GM12878 (cell line): ENCODE measurements around the gene LMBR1. TPM values are rescaled to one million over a fixed set of nuclear protein-coding genes. Genes with fewer than 3 reads are reported as not detected.

Experiments
- ATAC-seq: fragments of 200-7000 bp; cut with Tn5 transposase; 3 replicates; pipeline ENCODE4 v1.9.1; 2020; ENCODE audit warnings: mild to moderate bottlenecking, moderate library complexity
- Bru-seq: library from RNA; stranded (reverse); fragments of 400-500 nt; gene quantifications from one replicate; lab custom pipeline; 2021; lab: Mats Ljungman, UMichigan
- BruChase-seq, 2 experiments: library from RNA; stranded (reverse); fragments of 400-500 nt; gene quantifications; one replicate each; lab custom pipeline; 2021; lab: Mats Ljungman, UMichigan
- BruUV-seq: library from RNA; stranded (reverse); fragments of 400-500 nt; replicated peaks from 2 replicates; lab custom pipeline; 2021; lab: Mats Ljungman, UMichigan
- CTCF ChIA-PET: fragments of 300-600 bp; sonication (Branson Sonifier 250); formaldehyde crosslinking; extraction: SDS; loops from one replicate; lab custom pipeline; 2021; ENCODE audit warnings: inconsistent platforms; lab: Yijun Ruan, JAX
- POLR2A ChIA-PET: fragments of 350-600 bp; formaldehyde crosslinking; extraction: SDS; loops from one replicate; lab custom pipeline; 2021; ENCODE audit warnings: inconsistent platforms; lab: Charles Lee
- RAD21 ChIA-PET: fragments of 300-600 bp; sonication (Branson Sonifier 250); formaldehyde crosslinking; loops from one replicate; lab custom pipeline; 2023; ENCODE audit warnings: antibody characterized with exemption; ENCODE audit not compliant: unreplicated experiment; lab: Charles Lee
- SMC1A ChIA-PET: fragments of 300-600 bp; sonication (Branson Sonifier 250); formaldehyde crosslinking; loops from one replicate; lab custom pipeline; 2023; ENCODE audit not compliant: unreplicated experiment, uncharacterized antibody; lab: Charles Lee
- DNase-seq: peaks from one replicate; pipeline ENCODE4 v3.0.0-alpha.2; 2011; ENCODE audit warnings: low read depth, low spot score
- FAIRE-seq: peaks from 3 replicates; lab custom pipeline; 2011; peaks lifted over from hg19 to GRCh38; lab: Jason Lieb, UNC
- H2AFZ ChIP-seq: 2 replicates; pipeline ENCODE4 v1.6.0; 2011; ENCODE audit warnings: low read depth, low read length, control low read depth; ENCODE audit not compliant: control insufficient read depth
- H3K27ac ChIP-seq: 2 replicates; pipeline ENCODE4 v1.5.1; 2011; ENCODE audit warnings: control low read depth; ENCODE audit not compliant: control insufficient read depth, insufficient read depth
- H3K27me3 ChIP-seq, 2 experiments: replicated peaks in 1 of 2; 2 replicates each; pipeline versions ENCODE4 v1.6.0 to v1.6.1; 2011; ENCODE audit warnings: low read length in 1 of 2; ENCODE audit not compliant: control insufficient read depth in 2 of 2, insufficient read depth in 2 of 2
- H3K36me3 ChIP-seq, 2 experiments: 2 replicates each; pipeline ENCODE4 v1.5.1; 2011; ENCODE audit warnings: low read length in 1 of 2; ENCODE audit not compliant: control insufficient read depth in 2 of 2, insufficient read depth in 2 of 2
- H3K4me1 ChIP-seq: 2 replicates; pipeline ENCODE4 v1.6.1; 2011; ENCODE audit warnings: mild to moderate bottlenecking, low read length, moderate library complexity, mixed read lengths; ENCODE audit not compliant: control insufficient read depth, insufficient read depth
- H3K4me2 ChIP-seq: 2 replicates; pipeline ENCODE4 v1.6.0; 2011; ENCODE audit warnings: control low read depth; ENCODE audit not compliant: control insufficient read depth, insufficient read depth
- H3K4me3 ChIP-seq: fragments of 200-600 bp; sonication (generic); 2 replicates; pipeline ENCODE4 v1.5.1; 2016
- H3K79me2 ChIP-seq: 2 replicates; pipeline ENCODE4 v1.6.0; 2011; ENCODE audit warnings: low read length; ENCODE audit not compliant: control insufficient read depth, insufficient read depth
- H3K9ac ChIP-seq: 2 replicates; pipeline ENCODE4 v1.8.0; 2011; ENCODE audit warnings: low read length, control low read depth, mixed read lengths; ENCODE audit not compliant: control insufficient read depth, insufficient read depth
- H3K9me3 ChIP-seq: replicated peaks from 3 replicates; pipeline ENCODE4 v1.5.1; 2011; ENCODE audit warnings: mild to moderate bottlenecking, low read length; ENCODE audit not compliant: control insufficient read depth, insufficient read depth
- H4K20me1 ChIP-seq: 2 replicates; pipeline ENCODE4 v1.6.0; 2011; ENCODE audit not compliant: control insufficient read depth, insufficient read depth
- CBX5 ChIP-seq: sonication (generic); IDR thresholded peaks from 2 replicates; pipeline ENCODE4 v1.6.1; 2016; ENCODE audit warnings: low read depth, moderate library complexity, mild to moderate bottlenecking, inconsistent platforms
- EED ChIP-seq: sonication (generic); IDR thresholded peaks from 2 replicates; pipeline ENCODE4 v1.6.1; 2016; ENCODE audit warnings: antibody characterized with exemption, low read depth
- IRF4 ChIP-seq: IDR thresholded peaks from 2 replicates; pipeline ENCODE4 v1.6.1; 2011; ENCODE audit warnings: low read depth, low read length
- KAT2A ChIP-seq: conservative IDR thresholded peaks from 2 replicates; pipeline ENCODE4 v1.6.1; 2011; ENCODE audit warnings: low read depth, low read length; ENCODE audit not compliant: control insufficient read depth
- NKRF ChIP-seq: fragments of 450-650 bp; conservative IDR thresholded peaks from 2 replicates; pipeline ENCODE4 v1.6.1; 2017; ENCODE audit warnings: mild to moderate bottlenecking, moderate library complexity
- POLR2AphosphoS2 ChIP-seq: IDR thresholded peaks from 2 replicates; pipeline ENCODE4 v1.6.1; 2011; ENCODE audit warnings: low read depth, mild to moderate bottlenecking, low read length, improper control_type of control experiment, moderate library complexity
- PRDM15 ChIP-seq: fragments of 450-650 bp; formaldehyde crosslinking; IDR thresholded peaks from 2 replicates; pipeline ENCODE4 v1.4.0; 2020; ENCODE audit warnings: mild to moderate bottlenecking, moderate library complexity
- SPI1 ChIP-seq: IDR thresholded peaks from 2 replicates; pipeline ENCODE4 v1.6.1; 2011; ENCODE audit warnings: low read depth, mild to moderate bottlenecking, low read length, moderate library complexity, borderline replicate concordance; ENCODE audit not compliant: insufficient read depth
- ZNF207 ChIP-seq: fragments of 450-650 bp; IDR thresholded peaks from 2 replicates; pipeline ENCODE4 v1.6.1; 2014; ENCODE audit warnings: antibody characterized with exemption, mild to moderate bottlenecking, borderline replicate concordance
- ZSCAN29 ChIP-seq: fragments of 450-650 bp; IDR thresholded peaks from 2 replicates; pipeline ENCODE4 v1.6.1; 2017; ENCODE audit warnings: mild to moderate bottlenecking, moderate library complexity
- WGBS: methylation state at CpG from one replicate; pipeline ENCODE4 v1.1.6; 2016; ENCODE audit warnings: low lambda C conversion rate; ENCODE audit not compliant: insufficient replicate concordance, insufficient coverage; ENCODE audit errors: missing lambda C conversion rate; 5-methylcytosine and 5-hydroxymethylcytosine counted together
- in situ Hi-C: fragments of 300-500 bp; cut with MboI; formaldehyde crosslinking; loops from 9 replicates; pipeline ENCODE4 v1.14.3; 2018; ENCODE audit warnings: mixed read lengths
- intact Hi-C: fragments of 100-400 bp; cut with micrococcal nuclease; formaldehyde crosslinking; loops from one replicate; pipeline ENCODE4 v1.14.2; 2022; ENCODE audit not compliant: unreplicated experiment
- long read RNA-seq, 2 experiments: library from polyadenylated mRNA; unstranded; transcript quantifications; one replicate each; pipeline ENCODE4 v2.0.0, GENCODE V29; 2019 to 2020
- polyA minus RNA-seq, 3 experiments: library from RNA; depleted of rRNA, polyadenylated mRNA; stranded (reverse); fragments of >200 nt; gene quantifications; 2 replicates each; pipeline ENCODE4 v1.2.3, GENCODE V29; 2011
- polyA plus RNA-seq, 11 experiments: library from polyadenylated mRNA; depleted of rRNA in 4 of 11; unstranded in 6 of 11; stranded (reverse) in 5 of 11; fragments of >200 nt; fragmentation: Nextera tagmentation in 4 of 11; fragmentation: Illumina TruSeq in 1 of 11; extraction: Ambion mirVana in 4 of 11; extraction: Trizol in 1 of 11; gene quantifications; 1 replicate in 1 of 11; 2 replicates in 10 of 11; pipeline versions ENCODE4 v1.2.1 to v1.2.3, GENCODE V29; 2011 to 2016; ENCODE audit warnings: inconsistent platforms in 2 of 11, missing spikeins in 2 of 11, low read depth in 1 of 11
- total RNA-seq, 4 experiments: library from RNA; depleted of rRNA in 3 of 4; stranded (reverse); fragments of >200 nt in 3 of 4; fragmentation: Illumina TruSeq in 1 of 4; extraction: Trizol in 1 of 4; gene quantifications; 2 replicates each; pipeline versions ENCODE4 v1.2.1 to v1.2.3, GENCODE V29; 2013 to 2021

The LMBR1 gene
- 221 and 240 TPM in 2 replicates for total RNA-seq (2013; cell fraction: nucleolus; rRNA removed)
- total RNA-seq (2014; rRNA removed) (49.0 and 63.5 TPM in 2 replicates), total RNA-seq (2014; rRNA removed; fragmentation: Illumina TruSeq; extraction: Trizol) (27.1 and 28.3 TPM in 2 replicates), total RNA-seq (2021) (44.4 and 52.9 TPM in 2 replicates), polyA plus RNA-seq (2011; rRNA removed) (29.1 and 43.4 TPM in 2 replicates), polyA plus RNA-seq (2014; fragmentation: Illumina TruSeq; extraction: Trizol) (28.4 and 33.4 TPM in 2 replicates), polyA plus RNA-seq (2014; fragmentation: Nextera tagmentation; extraction: Ambion mirVana) (1 to 10 TPM; 4.0 to 7.5 TPM), polyA plus RNA-seq (2014; rRNA removed) (24.7 and 27.4 TPM in 2 replicates), polyA plus RNA-seq (2016; fragmentation: Nextera tagmentation; extraction: Ambion mirVana) (10 to 100 TPM; 44.2 to 46.5 TPM), polyA minus RNA-seq (2011; rRNA and poly(A)+ RNA removed) (70.2 and 78.6 TPM in 2 replicates), Bru-seq, nascent RNA (percentile 83 among the genes with signal in this experiment), BruChase-seq, experiment 1, labeled RNA remaining after a 6-hour chase (percentile 78 among the genes with signal in this experiment), BruChase-seq, experiment 2, labeled RNA remaining after a 2-hour chase (percentile 81 among the genes with signal in this experiment)
- 11.0 TPM for polyA plus RNA-seq (2011; ENCODE audit: low read depth)
- 21.4 and 23.7 TPM in 2 replicates for polyA plus RNA-seq (2011; cell fraction: cytosol; rRNA removed)
- polyA plus RNA-seq (2011; cell fraction: nucleus; rRNA removed): 50.8 and 52.8 TPM in 2 replicates
- polyA plus RNA-seq (2012): 14.0 and 19.9 TPM in 2 replicates
- 18.4 and 19.6 TPM in 2 replicates for polyA minus RNA-seq (2011; cell fraction: cytosol; rRNA and poly(A)+ RNA removed)
- polyA minus RNA-seq (2011; cell fraction: nucleus; rRNA and poly(A)+ RNA removed): 85.7 and 148 TPM in 2 replicates
- long read RNA-seq, experiment 1, full-length matches to known transcripts: 13 of 23 reads
- long read RNA-seq, experiment 1, partial matches to known transcripts: 3 of 23 reads
- long read RNA-seq, experiment 1, other reads (novel, unspliced or antisense): 7 of 23 reads
- long read RNA-seq, experiment 2, full-length matches to known transcripts: 1 of 9 reads
- long read RNA-seq, experiment 2, partial matches to known transcripts: 2 of 9 reads
- long read RNA-seq, experiment 2, other reads (novel, unspliced or antisense): 6 of 9 reads

GRCh38 chr7:156892821-156893706 lies at the start of gene LMBR1:
TSS of gene LMBR1 (minus strand) at chr7:156893183. CDS start at chr7:156892993, 190 bp downstream.
- H3K4me1 ChIP-seq: peaks cover 25% of the 10 kb centered on the region
- BruUV-seq: no TSS peak
- H3K79me2 ChIP-seq: peaks cover 29% of the 10 kb centered on the region
- H3K9ac ChIP-seq: peak within 1 kb of the TSS; percentile 85
- intact Hi-C loops: loop anchor here (2.0 to 10.0 kb wide), 3 partner anchors 26 to 122 kb away; partner anchors contain the start of gene MNX1
- peak within 1 kb of the TSS; percentile 86 for H3K4me3 ChIP-seq
- ATAC-seq (peak; percentile 87), DNase-seq (peak; percentile 80), FAIRE-seq (peak; percentile 80)
- CTCF ChIA-PET: interaction anchor here (0.8 to 1.1 kb wide), 2 partner anchors 56 to 115 kb away, joined by 3 to 4 read pairs; partner anchors contain the start of gene NOM1
- RAD21 ChIA-PET: interaction anchor here (1.0 to 1.6 kb wide), 5 partner anchors 26 to 252 kb away, joined by 3 to 5 read pairs (median 4); partner anchors contain the start of genes MNX1 and RNF32
- no peaks in the 10 kb centered on the region for H4K20me1 ChIP-seq
- peak within 1 kb of the TSS; percentile 89 for H2AFZ ChIP-seq
- POLR2A ChIA-PET: interaction anchor here (0.6 to 2.1 kb wide), 10 partner anchors 8 to 1595 kb away, joined by 3 to 6 read pairs (median 4); partner anchors contain the start of genes INSIG1, MNX1 and NOM1
- no peaks in the 10 kb centered on the region for H3K36me3 ChIP-seq
- SMC1A ChIA-PET: interaction anchor here (0.8 to 1.8 kb wide), 5 partner anchors 17 to 112 kb away, joined by 3 to 5 read pairs (median 4); no protein-coding TSS in a partner anchor
- no peaks in the 10 kb centered on the region for H3K27me3 ChIP-seq
- in situ Hi-C loops: no loop called here
- WGBS: under 1% methylated on average over 58 of the region's 97 CpGs
- peak within 1 kb of the TSS; percentile 71 for H3K27ac ChIP-seq
- H3K9me3 ChIP-seq: no peaks in the 10 kb centered on the region
- H3K4me2 ChIP-seq: peak within 1 kb of the TSS; percentile 88
- TF ChIP-seq CBX5: peak; percentile 47; the same call in 1 of the 2 replicates
- no peak for TF ChIP-seq KAT2A
- TF ChIP-seq EED: peak; percentile 85
- TF ChIP-seq NKRF: peak; percentile 62
- peak; percentile 65; the same call in 1 of the 2 replicates for TF ChIP-seq POLR2AphosphoS2
- TF ChIP-seq ZNF207: peak; percentile 52; the same call in 1 of the 2 replicates
- TF ChIP-seq PRDM15 (CRISPR knock-in tag): no peak
- no peak for TF ChIP-seq IRF4
- TF ChIP-seq ZSCAN29: no peak
- peak; percentile 33; the same call in 1 of the 2 replicates for TF ChIP-seq SPI1
